Measurements from ENCODE around the gene AGAP1.

AGAP1 gene

GRCh38 chr2:235781775-235782174, 287.9 kb downstream of the AGAP1 start:
- DNase-seq = no peak

GRCh38 chr2:235784788-235785187, 290.9 kb downstream of the AGAP1 start:
- DNase-seq = no peak

- DNase-seq = no peak
These were observed 295.7 kb downstream of the AGAP1 start for GRCh38 chr2:235789552-235789951.

DNA sequence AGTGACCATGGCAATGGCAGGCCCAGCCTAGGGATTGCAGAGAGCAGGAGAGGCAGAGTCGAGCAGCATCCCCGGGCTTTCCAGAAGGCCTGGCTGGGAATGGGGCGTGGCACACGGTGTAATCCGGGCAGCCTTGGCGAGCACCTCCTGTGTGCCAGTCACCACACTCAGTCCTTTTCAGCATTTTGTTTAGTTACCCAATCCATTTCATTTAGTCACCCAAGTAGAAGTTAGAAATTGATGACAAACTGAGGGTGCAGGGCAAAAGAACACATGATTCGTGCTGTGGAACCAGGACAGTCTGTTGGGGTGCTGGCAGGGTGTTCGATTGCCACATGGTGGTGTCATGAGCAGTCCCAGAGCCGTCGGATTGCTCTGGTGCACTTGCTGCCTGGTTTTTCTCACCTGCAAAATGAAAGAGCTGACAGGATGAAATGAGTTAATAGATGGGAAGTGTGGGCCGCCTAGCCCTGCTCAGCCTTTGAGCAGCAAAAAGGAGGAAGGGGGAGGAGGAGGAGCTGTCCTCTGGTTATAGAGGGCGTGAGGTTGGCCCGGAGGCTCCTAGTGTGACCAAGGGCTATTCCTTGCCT, 299.4 kb downstream of the AGAP1 start:
- peak; percentile 23 for DNase-seq

DNA sequence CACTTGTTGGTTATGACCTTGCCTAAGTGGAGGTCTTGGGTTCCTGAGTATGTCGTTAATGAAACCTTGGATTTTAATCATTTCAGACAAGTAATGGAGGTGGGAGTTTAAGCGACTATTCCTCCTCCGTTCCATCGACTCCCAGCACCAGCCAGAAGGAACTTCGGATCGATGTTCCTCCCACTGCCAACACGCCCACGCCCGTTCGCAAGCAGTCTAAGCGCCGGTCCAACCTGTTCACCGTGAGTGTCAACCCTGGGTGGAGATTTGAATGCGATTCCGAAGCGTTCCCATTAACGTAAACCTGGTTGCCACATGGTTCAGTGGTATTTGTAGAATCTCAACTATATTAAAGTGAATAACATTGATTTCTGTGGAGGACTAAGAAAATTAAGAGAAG, 305.4 kb downstream of the AGAP1 start:
- DNase-seq = no peak

DNA sequence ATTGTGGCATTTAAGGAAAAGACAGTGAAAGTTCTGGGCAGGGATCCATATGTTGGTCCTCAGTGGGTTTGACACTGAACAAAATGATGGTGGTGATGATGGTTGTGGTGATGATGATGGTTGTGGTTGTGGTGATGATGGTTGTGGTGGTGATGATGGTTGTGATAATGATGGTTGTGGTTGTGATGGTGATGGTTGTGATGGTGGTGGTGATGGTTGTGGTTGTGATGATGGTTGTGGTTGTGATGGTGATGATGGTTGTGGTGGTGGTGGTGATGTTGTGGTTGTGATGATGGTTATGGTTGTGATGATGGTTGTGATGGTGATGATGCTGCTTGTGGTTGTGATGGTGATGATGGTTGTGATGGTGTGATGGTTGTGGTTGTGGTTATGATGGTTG, 308.7 kb downstream of the AGAP1 start:
- no peak for DNase-seq

GRCh38 chr2:235803028-235803427, 309.2 kb downstream of the AGAP1 start:
- DNase-seq = no peak

GRCh38 chr2:235804676-235805075, 310.8 kb downstream of the AGAP1 start:
- no peak for DNase-seq

DNA sequence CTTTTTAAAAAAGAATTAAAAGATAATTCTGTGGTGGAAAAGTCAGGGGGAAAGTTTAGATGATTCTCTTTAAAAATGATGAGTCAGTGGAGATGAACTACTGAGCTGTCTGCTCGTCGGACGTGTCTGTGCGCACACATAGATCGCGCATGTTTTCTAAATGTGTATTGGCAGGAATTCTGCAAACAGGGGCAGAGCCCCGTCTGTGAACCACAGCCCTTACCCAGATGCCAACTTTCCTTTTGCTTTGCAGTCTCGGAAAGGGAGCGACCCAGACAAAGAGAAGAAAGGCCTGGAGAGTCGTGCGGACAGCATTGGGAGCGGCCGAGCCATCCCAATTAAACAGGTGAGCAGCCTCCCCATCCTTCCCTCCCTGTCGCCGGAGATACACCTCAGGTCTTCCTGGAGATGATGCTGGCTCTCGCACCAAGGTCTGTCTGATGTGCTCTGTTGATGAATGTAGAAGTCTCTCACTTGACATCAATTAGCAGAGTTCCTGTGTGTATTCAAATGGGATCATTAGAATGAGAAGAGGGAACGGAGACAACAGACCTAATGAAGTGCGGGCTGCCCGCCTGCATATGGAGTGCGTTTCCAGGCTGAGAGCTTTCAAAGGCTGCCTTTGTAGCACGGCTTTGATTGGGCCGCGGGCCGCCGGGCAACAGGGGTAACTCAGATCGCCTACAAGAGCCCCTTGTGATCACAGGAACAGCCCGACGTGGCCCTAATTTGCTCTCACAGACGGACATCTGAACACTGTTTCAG, 313.3 kb downstream of the AGAP1 start:
- no peak for DNase-seq

- DNase-seq = no peak
These were observed 314.5 kb downstream of the AGAP1 start for GRCh38 chr2:235808366-235808765.

GRCh38 chr2:235810252-235810651, 316.4 kb downstream of the AGAP1 start:
- no peak for DNase-seq

GRCh38 chr2:235810846-235811245, 317.0 kb downstream of the AGAP1 start:
- DNase-seq = no peak

- no peak for DNase-seq
These were observed 317.8 kb downstream of the AGAP1 start for GRCh38 chr2:235811446-235812184.

DNA sequence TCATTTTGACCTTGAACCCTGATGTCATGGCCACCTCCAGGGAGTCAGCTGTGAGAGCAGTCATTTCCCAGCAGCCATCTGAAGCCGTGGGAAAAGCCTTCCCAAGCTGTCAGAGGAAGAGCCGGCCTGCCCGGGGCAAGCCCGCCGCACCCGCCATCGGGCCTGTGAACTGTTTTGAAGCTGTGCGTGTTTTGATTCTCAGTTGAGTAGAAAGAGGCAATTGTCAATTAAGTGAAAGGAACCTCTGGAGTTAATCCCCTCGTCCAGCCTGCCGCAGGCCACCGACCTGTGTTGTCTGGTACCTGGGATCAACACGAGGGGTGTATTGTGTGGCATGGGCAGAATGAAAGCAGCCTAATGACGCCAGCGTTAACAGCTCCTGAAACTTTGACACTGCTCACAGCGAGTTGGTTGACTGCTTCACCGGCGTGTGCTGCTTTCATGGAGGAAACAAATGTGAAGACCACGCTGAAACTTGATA, 318.4 kb downstream of the AGAP1 start:
- no peak for DNase-seq

- no peak for DNase-seq
These were observed 319.6 kb downstream of the AGAP1 start for GRCh38 chr2:235813398-235813797.

- DNase-seq = no peak
These were observed 326.7 kb downstream of the AGAP1 start for GRCh38 chr2:235820571-235820970.

DNA sequence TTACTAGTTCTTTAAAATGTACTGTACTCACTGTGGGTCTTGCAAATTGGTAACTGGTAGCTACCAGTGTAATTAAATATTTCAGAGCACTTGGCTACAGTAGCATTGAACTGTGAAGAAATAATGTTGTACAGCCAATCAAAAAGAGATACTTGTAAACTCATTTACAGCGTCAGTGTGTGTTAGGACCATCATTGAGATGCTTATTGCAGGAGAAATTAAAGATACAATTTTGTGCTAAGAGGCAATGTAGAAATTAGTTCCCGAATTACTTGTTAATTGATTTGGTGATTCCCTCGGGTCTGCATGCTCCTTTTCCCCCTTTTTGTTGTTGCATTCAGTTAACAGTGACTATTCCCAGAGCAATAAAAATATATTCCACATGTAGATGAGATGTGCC, 330.5 kb downstream of the AGAP1 start:
- no peak for DNase-seq

GRCh38 chr2:235825946-235826345, 332.1 kb downstream of the AGAP1 start:
- DNase-seq = no peak

GRCh38 chr2:235826826-235827225, 333.0 kb downstream of the AGAP1 start:
- no peak for DNase-seq

GRCh38 chr2:235827585-235827992, 333.7 kb downstream of the AGAP1 start:
- DNase-seq = peak; percentile 47

GRCh38 chr2:235829726-235830125, 335.9 kb downstream of the AGAP1 start:
- no peak for DNase-seq

DNA sequence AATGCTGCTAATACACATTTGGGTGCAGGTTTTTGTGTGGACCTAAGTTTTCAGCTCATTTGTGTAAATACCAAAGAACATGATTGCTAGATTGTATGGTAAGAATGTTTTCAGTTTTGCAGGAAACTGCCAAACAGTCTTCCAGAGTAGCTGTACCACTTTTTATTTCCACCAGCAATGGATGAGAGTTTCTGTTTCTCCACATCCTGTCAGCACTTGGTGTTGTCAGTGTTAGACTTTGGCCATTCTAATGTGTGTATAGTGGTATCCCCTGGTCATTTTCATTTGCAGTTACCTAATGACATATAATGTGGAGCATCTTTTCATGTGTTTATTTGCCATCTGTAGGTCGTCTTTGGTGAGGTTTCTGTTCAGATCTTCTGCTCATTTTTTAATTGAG, 337.9 kb downstream of the AGAP1 start:
- no peak for DNase-seq

DNA sequence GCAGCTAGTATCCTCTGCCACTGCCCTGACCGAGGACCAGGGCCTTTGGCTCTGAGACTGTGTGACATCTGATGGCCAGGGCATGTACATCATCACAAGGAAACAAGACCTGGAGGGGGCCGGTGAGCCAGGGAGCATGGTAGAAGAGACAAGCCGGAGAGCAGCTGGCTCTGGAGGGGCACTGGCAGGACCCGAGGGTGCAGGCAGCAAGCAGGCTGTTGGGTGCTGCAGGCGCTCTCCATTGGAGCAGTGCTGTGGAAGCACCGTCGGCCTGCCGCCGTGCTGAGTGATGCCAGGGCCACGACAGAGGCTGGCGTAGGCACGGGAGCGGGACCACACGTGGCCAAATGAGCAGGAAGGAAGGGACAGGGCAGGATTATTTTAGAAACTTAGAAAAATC, 339.1 kb downstream of the AGAP1 start:
- DNase-seq = no peak

Data from EL (cell line).